Measurements from ENCODE around the gene C16orf78.

DNA sequence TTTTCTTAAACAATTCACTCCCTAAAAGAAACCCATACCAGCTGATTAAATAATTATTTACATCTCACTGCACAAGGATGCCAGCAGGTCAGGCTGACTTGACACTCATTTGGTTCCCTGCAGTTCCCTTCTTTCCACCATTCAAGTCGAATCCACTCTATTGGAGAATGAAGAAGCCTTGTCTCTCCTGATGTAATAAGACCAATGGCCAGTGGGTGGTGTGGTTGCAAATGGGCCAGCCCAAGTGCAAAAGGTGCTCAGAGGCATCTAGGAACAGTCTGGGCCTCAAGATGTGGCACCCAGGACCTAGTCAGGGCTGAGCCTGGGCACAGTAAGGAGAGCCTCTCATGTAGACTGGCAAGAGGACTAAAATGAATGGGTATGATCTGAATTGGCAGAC is 9.3 kb downstream of the C16orf78 start:
- TF ChIP-seq TP53 (CRISPR knock-in tag; IDR thresholded peaks at IDR 0.05) (no peak), TEAD4 (CRISPR knock-in tag; IDR thresholded peaks at IDR 0.05) (no peak), HMGA2 (CRISPR knock-in tag; IDR thresholded peaks at IDR 0.05) (no peak), JUN (CRISPR knock-in tag; IDR thresholded peaks at IDR 0.05) (no peak), FOXJ3 (CRISPR knock-in tag; IDR thresholded peaks at IDR 0.05; ENCODE audit: borderline replicate concordance) (no peak), SP1 (CRISPR knock-in tag; conservative IDR thresholded peaks at IDR 0.05) (no peak), NR2C2 (CRISPR knock-in tag; IDR thresholded peaks at IDR 0.05) (no peak), ZBTB21 (CRISPR knock-in tag; IDR thresholded peaks at IDR 0.05; ENCODE audit: borderline replicate concordance) (no peak), NFE2L1 (CRISPR knock-in tag; IDR thresholded peaks at IDR 0.05) (no peak), TCF7 (CRISPR knock-in tag; IDR thresholded peaks at IDR 0.05; ENCODE audit: low read depth) (no peak)
- TF ChIP-seq, protein P1, sequence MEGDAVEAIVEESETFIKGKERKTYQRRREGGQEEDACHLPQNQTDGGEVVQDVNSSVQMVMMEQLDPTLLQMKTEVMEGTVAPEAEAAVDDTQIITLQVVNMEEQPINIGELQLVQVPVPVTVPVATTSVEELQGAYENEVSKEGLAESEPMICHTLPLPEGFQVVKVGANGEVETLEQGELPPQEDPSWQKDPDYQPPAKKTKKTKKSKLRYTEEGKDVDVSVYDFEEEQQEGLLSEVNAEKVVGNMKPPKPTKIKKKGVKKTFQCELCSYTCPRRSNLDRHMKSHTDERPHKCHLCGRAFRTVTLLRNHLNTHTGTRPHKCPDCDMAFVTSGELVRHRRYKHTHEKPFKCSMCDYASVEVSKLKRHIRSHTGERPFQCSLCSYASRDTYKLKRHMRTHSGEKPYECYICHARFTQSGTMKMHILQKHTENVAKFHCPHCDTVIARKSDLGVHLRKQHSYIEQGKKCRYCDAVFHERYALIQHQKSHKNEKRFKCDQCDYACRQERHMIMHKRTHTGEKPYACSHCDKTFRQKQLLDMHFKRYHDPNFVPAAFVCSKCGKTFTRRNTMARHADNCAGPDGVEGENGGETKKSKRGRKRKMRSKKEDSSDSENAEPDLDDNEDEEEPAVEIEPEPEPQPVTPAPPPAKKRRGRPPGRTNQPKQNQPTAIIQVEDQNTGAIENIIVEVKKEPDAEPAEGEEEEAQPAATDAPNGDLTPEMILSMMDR (IDR thresholded peaks at IDR 0.05) = peak; percentile 35; the same call in 1 of the 2 replicates
- TF ChIP-seq, protein P2, sequence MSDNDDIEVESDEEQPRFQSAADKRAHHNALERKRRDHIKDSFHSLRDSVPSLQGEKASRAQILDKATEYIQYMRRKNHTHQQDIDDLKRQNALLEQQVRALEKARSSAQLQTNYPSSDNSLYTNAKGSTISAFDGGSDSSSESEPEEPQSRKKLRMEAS (CRISPR knock-in tag; IDR thresholded peaks at IDR 0.05) = no peak
- TF ChIP-seq, protein P3, sequence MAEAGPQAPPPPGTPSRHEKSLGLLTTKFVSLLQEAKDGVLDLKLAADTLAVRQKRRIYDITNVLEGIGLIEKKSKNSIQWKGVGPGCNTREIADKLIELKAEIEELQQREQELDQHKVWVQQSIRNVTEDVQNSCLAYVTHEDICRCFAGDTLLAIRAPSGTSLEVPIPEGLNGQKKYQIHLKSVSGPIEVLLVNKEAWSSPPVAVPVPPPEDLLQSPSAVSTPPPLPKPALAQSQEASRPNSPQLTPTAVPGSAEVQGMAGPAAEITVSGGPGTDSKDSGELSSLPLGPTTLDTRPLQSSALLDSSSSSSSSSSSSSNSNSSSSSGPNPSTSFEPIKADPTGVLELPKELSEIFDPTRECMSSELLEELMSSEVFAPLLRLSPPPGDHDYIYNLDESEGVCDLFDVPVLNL (CRISPR knock-in tag; IDR thresholded peaks at IDR 0.05; ENCODE audit: borderline replicate concordance, low read depth) = no peak
- TF ChIP-seq, protein P4, sequence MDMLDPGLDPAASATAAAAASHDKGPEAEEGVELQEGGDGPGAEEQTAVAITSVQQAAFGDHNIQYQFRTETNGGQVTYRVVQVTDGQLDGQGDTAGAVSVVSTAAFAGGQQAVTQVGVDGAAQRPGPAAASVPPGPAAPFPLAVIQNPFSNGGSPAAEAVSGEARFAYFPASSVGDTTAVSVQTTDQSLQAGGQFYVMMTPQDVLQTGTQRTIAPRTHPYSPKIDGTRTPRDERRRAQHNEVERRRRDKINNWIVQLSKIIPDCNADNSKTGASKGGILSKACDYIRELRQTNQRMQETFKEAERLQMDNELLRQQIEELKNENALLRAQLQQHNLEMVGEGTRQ (CRISPR knock-in tag; IDR thresholded peaks at IDR 0.05) = no peak

All from WTC11 (cell line).